NCI-H2029 treated with DMSO at 0.1 percent for 48 hours (cell line): ENCODE data around the gene FOXL2NB.

ENCODE experiments used
- DNase-seq: peaks from one replicate; lab custom pipeline; 2025; lab: John Stamatoyannopoulos, UW

FOXL2NB gene

DNA sequence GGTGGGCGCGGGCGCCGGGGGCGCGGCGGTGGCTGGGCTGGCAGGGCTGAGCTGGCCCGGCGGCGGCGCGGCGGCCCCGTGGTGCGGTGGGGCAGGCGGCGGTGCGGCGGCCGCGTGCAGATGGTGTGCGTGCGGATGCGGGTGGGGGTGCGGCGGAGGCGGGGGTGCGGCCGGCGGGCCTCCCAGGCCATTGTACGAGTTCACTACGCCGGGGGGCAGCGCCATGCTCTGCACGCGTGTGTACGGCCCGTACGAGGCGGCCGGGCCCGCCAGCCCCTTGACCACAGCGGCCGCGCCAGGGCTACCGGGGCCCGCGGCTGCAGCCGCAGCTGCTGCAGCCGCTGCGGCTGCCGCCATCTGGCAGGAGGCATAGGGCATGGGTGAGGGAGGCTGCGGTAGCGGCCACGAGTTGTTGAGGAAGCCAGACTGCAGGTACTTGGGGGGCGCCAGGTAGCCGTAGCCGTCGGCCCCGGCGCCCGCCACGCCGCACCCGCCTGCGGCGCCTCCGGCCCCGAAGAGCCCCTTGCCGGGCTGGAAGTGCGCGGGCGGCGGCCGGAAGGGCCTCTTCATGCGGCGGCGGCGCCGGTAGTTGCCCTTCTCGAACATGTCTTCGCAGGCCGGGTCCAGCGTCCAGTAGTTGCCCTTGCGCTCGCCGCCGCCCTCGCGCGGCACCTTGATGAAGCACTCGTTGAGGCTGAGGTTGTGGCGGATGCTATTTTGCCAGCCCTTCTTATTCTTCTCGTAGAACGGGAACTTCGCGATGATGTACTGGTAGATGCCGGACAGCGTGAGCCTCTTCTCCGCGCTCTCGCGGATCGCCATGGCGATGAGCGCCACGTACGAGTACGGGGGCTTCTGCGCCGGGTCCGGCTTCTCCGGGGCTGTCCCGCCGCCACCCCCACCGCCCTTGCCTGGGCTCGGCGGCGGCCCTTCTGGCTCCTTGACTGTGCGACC, 1.0 kb upstream of the FOXL2NB start:
- DNase-seq, result no peak

DNA sequence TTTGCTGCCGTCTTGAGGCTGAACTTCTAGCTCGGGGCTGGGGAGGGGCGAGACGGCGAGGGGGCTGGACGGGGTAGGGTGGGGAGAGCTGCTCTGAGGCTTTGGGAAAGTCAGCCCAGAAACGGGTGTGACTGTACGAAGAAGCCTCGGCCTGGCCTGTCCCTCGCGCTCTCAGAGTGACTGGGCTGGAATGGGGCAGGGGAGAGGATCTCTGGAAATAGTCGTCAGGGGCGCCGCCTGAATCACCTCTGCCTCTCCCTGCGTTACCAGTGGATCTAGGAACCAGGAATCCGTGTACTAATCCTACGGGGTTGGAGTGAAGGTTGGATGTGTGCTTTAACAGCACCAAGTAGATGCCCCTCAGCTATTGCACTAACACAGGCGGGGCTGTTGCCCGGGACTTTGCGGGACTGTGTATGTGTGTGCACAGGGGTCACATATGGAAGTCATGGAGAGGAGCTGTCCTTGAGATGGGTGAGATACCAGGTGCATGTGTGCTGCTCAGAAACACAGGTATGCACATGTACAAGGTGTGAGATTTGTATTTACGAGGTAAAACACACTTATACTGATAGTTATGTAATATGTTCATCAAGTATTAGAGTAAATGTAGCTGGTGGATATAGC, 591 bp downstream of the FOXL2NB start:
- DNase-seq, result no peak

DNA sequence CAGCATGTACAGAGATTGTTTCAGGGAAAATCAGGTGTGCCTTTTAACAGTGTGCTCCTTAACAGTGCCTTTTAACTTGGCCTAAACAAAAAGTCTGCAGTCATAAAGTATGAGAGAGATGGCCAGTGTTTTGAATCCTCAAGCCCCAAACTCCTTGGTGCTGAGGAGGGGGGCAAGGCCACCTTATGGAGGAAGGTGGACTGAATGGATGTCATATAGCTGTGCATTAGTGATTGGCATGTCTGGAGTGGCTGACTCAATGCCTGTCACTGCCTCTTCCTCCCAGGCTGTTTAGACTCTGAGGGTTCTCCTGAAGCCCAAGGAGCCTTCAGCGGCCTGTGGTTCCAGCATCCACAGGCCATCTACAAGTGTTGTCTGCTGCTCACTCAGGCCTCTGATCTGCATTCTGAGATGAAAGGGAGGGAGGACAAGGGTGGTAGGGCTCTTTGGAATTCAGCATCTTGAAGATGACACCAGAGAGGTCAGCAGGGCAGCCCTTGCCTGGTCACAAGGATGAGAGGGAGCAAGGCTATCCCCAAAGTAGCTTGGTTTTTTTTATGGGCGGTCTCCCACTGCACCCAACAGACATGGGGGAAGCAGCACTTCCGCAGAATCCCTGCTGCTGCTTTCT, 1.5 kb downstream of the FOXL2NB start:
- DNase-seq, result no peak

DNA sequence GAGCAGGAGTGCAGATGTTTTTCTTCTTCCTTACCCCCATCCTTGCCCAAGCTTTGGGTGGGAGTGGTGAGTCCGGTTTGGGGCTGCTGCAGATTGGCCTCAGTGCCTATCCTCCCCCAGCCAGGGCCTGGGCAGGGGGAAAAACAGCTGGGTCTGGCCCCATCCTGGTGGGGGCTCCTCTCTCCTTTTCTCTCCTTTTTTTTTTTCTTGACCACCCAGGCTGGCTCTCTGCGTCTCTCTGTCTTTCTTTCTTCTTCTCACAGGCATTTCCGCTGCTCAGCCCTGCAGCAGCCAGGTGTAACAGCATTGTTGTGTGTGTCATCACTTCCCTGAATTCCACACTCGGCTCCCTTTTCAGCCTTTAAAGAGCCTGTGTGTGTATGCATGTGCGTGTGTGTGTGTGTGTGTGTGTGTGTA, 2.0 kb downstream of the FOXL2NB start:
- no peak for DNase-seq

DNA sequence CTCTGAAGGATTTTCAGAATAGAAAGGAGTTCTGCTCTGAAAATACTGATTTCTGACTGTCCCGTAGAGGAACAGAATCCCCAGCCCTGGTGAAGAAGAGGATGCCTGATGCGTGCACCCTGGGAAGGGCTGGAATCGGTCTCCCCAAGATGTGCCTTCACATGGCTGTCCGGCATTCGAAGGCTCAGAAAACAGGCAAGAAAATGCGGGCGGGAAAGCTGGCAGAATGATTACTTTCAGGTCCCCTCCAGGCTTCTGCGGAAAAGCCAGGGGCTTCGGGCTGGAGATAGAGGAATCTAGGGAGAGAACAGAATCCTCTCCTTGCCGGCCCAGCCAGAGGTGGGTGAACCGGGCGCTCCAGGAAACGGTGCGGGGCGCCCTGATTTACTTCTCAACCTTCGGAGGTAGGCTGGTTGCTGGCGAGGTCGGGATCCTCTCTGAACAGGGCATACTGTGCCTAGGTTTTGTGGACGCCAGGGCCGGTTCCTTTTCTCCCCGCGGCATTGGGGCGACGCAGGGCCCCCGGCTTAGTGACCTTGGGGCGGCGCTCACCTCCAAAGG, 2.5 kb downstream of the FOXL2NB start:
- no peak for DNase-seq

DNA sequence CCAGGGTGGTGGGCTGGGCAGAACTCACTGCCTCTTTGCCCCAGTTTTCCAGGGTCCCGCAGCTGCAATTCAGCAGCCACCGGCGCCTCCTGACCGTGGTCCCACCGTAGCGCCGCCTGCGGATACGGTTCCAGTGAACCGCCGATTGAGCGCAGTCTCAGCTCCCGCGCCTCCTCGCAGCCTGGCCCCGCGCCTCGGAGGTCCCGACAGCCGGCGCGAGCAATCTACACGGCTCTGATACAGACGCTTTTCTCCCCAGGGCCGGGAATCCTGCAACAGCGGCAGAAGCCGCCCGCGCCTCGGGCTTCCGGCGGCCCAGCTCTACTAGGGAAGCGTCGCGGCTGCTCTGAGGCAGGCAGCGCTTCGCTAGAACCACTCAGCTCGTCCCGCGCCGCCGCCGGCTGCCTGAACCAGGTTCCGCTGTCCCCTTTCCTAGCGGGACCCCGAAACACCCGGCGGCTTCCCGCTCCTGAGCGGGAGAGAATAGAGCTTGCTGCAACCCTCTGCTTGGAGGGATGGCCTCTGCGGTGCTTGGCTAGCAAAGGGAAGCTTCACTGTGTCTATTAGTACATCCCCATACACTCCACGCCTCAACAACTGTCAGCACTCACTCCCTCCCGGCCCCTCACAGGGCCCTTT, 3.1 kb downstream of the FOXL2NB start:
- no peak for DNase-seq

DNA sequence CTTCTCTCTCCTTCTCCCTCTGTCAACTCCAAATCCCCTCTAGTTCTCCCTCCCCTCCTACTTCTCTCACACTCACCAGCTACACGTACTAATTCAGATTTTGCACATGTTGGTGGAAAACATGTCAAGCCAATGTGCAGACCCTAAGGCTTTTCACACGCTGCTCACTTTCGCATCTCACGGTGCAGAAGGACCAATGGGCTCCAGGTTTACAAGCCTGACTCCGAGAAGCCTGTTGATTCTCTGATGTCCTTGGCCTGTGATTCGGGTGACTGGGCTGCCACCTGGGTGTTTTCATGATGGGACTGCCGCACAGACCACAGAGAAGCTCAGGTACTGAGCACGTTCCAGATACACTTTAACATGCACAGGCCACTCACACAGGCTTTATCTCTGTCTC, 3.7 kb downstream of the FOXL2NB start:
- no peak for DNase-seq

DNA sequence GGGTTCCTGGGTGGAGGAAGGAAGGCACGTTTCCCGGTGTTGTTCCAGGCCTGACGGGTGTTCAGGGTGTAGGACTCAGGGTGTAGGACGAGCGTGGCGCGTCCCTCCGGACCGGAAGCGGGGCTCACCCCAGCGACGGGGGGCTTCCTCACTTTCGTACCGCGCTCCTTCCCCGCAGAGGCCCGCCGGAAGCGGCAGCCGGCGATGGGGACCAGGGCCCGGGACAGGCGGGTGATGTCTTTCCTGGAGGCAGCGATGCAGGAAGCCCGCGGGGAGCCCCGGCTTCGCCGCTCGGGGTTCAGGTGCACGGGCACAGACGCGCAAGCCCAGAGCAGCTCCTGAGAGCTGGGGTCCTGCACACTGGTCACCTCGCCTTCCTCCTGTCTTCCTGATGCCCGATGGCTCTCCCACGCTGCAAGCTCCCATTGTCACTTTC, 13.4 kb downstream of the FOXL2NB start:
- no peak for DNase-seq

DNA sequence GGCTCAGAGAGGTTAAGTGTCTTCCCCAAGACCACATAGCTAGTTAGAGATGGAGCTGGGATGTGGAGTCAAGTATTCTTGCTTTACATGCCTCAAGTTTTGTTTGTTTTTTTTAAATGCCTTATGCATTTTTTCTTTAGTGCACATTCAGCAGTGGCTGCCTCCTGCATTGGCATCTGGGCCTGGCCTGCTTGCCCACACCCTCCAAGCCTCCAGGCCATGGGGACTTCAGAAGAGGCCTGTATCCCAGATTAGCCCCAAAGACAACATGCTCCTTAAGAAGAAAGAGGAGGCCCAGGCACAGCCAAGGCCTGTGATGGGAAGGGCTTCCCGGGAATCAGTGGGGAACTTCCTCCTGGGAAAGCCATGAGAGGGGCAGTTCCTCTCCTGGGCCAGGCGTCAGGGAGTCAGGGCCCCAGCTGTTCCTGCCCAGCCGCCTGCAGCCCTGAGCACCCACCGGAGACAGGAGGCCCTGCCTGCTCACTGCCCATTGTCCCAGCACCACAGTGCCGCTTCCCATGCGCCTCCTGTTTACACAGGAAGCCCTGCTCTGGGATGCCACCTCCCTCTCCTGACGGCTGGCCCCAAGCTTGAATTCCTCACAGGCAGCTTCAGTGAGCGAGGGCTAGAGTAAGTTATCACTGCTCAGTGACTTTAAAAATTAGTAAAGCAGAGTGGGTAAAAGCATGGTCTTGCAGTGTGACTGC, 16.0 kb downstream of the FOXL2NB start:
- DNase-seq, result no peak

DNA sequence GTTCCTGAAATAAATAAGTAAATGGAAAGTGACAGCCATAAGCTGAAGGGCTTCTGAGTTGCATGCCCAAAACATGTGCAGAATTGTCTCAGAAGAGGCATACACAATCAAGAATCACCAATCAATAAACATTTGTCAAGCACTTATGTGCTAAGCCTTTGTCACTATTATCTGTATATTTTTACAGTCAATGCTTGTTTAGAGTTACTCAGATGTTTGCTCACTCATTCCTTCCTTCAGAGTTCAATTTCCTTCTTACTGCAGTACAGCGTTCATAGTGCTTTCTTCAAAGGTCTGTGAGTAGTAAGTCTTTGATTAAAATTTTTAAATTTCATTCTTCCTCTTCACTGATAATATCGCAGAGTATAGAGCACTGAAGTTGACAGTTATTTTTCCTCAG, 17.2 kb downstream of the FOXL2NB start:
- no peak for DNase-seq

DNA sequence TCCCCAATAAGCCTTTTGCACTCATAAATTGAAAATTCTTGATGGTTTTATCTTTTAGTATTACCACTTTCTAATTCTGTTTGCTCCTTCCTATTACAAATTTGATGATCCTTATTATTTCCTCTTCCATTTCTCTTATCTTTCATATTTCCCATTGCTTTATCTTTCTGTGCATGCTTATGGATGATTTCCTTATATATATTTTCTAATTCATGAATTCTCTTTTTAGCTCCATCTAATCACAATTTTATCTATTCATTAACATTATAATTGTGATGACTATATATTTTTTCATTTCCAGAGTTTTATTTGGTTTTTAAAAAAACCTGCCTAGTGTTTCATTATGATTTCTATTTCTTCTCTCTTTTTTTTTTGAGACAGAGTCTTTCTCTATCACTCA, 17.9 kb downstream of the FOXL2NB start:
- DNase-seq, result no peak

DNA sequence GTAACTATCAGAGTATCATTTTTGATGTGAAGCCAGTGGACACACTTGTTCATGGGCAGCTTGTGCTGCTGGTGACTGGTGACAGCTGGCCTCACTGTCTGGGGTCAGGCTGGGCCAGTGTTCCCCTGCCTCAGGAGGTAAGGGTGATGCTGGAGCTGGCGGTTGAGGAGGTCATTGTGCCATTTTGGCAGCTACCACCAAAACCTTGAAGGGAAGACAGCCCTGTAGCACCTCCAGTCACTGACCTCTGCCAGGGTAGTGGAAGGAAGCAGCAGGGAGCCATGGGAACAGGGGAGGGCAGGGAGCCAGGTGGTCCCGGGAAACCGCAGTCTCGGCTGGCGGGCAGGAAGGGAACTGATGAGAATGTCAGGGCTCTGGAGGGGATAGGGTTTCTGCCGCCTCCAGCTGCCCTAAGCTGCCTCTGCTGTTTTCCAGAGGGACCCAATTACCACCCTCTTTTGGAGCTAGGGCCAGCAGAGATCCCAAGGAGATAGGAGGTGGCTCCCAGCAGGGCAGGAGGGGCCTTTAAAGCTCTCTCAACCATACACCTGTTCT, 24.8 kb downstream of the FOXL2NB start:
- no peak for DNase-seq

DNA sequence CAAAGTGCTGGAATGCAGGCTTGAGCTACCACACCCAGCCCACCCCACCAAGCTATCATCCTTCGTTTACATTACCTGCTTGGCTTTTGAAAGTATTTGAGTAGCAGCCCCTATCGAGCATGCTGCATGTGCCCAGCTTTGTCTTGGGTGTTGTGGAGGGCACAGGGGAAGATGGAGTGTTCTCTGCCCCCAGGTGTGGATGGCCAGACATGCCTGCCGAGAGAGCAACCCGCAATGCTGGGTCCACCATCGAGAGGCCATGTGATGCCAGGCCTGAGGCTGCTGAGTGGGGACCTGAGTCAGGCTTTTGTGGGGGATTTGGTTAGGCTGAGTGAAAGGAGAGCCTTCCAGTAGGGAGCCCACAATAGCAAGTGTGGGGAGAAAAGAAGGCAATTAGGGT, 25.9 kb downstream of the FOXL2NB start:
- no peak for DNase-seq

DNA sequence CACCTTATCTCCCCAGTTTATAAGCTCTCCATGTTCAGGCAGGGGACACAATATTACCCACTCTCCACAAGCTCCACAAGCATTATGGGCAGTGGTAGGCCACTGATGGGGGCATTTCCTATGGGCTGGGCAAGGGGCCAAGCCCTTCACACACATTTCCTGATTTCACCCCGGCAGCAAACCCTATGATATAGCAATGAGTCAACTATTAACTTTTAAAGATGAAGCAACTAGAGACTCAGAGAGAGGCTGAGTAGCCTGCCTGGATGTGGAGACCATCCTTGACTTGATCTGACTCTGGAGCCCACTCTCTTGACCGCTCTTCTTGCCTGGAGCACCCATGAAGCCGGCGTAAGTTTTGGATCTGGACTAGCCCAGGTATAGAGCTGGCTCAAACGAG, 27.4 kb downstream of the FOXL2NB start:
- no peak for DNase-seq

DNA sequence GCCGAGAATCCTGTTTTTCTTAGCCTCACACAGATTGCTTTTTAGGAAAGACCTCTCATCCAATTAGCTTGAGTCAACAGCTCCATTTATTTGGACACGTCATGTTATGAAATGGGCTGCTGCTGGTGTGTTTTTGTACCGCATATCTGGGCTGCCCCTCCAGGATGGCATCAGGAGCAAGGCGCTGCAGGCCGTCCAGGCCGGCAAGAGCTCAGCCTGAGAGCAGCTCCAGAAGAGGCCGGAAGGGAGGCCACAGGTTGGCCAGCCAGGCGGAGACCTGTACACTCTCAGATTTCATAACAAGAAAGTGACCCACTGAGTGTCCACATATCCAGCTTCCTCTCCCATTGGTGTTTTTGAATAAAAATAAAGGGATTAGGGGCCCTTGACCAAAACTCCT, 28.3 kb downstream of the FOXL2NB start:
- DNase-seq, result no peak

DNA sequence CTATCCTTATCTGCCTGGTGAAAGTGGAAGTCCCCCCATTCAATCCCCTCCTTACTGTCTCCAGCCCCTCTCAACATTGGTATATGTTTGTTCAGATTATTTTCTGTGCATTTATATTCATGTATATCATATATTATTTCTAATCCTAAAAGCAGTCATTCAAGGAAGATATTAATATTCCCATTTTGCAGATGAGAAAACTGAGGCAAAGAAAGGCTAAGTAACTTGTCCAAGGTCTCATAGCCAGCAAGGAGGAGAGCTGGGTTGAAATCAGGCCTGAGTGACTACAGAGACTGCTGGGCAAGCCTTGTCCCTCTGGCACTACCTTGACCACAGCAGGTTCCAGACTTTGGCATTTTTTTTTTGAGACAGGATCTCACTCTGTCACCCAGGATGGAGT, 29.0 kb downstream of the FOXL2NB start:
- no peak for DNase-seq

DNA sequence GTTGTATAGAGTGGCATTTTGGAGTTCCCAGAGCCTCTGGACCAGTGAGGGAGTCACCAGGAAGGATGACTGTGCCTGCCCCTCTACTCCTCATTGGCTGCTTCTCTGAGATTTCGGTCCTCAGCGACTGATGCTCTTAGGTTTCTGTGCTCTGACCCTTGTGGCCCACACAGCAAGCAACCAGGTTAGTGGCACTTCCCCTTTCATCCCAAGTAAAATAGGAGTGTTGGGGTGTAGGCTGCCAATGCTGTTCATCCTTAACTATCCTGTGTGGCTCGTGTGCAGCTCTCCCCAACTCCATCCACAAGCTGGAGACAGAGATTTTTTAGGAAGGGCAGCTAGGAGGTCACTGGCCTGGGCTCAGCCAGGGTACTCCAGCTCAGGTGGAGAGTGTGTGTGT, 37.8 kb downstream of the FOXL2NB start:
- DNase-seq, result no peak

DNA sequence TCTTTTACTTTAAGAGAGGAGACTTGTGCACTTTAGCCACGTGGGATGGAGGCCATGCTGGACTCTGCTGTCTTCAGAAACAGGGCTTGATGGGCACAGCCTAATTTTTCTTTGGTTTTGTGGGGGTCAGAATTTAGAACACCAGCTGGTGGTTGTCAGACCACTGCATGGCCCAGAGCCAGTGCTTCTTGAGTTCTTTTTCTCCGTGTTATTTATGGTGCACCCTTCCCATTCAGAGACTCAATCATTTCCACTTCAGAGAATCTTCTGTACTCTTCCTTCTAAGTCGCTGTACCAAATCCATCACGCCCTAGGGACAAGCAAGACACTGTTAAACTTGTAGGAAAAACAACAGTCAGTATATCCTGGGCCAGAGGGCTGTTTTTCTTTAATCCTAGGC, 38.9 kb downstream of the FOXL2NB start:
- no peak for DNase-seq

DNA sequence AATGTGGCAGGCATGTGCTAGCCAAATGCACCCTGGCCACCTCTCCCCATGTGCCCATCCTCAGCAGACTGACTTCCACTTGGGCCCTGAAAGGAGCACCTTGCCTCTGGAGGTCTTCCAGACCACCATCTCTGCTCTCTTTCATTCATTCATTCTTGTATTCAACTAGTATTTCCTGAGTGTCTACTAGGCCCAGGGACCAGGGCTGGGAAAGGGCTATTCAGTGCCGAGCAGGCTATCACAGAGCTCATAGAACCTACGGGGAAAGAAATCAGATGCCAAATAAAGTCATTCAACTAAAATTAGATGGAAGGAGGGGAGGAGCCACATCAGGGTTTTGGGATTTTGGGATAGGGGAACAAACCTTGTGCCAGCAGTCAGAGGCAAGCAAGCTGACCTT, 40.2 kb downstream of the FOXL2NB start:
- no peak for DNase-seq

DNA sequence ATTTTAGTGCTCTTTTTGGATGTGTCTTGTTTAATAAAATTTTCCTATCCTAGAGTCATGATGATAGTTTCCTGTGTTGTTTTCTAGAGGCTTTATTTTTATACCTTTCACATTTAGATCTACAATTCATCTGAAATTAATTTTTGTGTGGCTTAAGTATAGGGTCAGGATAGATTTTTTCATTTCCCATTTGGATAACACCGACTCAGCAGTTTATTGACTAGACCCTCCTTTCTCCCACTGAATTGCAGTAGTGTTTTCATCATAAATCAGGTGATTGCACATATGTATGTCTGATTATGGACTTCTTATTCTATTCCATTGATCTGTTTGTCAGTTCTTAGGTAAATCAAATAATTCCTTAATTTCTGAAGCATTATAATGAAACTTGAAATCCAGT, 48.7 kb downstream of the FOXL2NB start:
- no peak for DNase-seq
